ENCODE results near the gene RNF112. TPM values are rescaled to one million over a fixed set of nuclear protein-coding genes. Genes with fewer than 3 reads are reported as not detected.
A peak's percentile ranks its signal among the peaks of the same experiment; 100 is the strongest.

Gene RNF112
- total RNA-seq, 1 donor from 2014 or later, result 0.26 TPM

- no peaks in the 10 kb centered on the region for H3K36me3 ChIP-seq (ENCODE audit: control insufficient read depth, insufficient read depth, low read length)
- peak; percentile 60 for DNase-seq (ENCODE audit: low read depth)
- TF ChIP-seq, protein P1, sequence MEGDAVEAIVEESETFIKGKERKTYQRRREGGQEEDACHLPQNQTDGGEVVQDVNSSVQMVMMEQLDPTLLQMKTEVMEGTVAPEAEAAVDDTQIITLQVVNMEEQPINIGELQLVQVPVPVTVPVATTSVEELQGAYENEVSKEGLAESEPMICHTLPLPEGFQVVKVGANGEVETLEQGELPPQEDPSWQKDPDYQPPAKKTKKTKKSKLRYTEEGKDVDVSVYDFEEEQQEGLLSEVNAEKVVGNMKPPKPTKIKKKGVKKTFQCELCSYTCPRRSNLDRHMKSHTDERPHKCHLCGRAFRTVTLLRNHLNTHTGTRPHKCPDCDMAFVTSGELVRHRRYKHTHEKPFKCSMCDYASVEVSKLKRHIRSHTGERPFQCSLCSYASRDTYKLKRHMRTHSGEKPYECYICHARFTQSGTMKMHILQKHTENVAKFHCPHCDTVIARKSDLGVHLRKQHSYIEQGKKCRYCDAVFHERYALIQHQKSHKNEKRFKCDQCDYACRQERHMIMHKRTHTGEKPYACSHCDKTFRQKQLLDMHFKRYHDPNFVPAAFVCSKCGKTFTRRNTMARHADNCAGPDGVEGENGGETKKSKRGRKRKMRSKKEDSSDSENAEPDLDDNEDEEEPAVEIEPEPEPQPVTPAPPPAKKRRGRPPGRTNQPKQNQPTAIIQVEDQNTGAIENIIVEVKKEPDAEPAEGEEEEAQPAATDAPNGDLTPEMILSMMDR (IDR thresholded peaks at IDR 0.05; ENCODE audit: insufficient read depth, low read length, severe bottlenecking), result peak; percentile 80
- H3K4me3 ChIP-seq (ENCODE audit: low read depth, low read length), result no peak overlapping the region
- FAIRE-seq, result peak; percentile 7
- no peaks in the 10 kb centered on the region for H3K27me3 ChIP-seq (ENCODE audit: control insufficient read depth, insufficient read depth, low read length)
These were observed 36.1 kb downstream of the RNF112 start for GRCh38 chr17:19447085-19447583.

DNA sequence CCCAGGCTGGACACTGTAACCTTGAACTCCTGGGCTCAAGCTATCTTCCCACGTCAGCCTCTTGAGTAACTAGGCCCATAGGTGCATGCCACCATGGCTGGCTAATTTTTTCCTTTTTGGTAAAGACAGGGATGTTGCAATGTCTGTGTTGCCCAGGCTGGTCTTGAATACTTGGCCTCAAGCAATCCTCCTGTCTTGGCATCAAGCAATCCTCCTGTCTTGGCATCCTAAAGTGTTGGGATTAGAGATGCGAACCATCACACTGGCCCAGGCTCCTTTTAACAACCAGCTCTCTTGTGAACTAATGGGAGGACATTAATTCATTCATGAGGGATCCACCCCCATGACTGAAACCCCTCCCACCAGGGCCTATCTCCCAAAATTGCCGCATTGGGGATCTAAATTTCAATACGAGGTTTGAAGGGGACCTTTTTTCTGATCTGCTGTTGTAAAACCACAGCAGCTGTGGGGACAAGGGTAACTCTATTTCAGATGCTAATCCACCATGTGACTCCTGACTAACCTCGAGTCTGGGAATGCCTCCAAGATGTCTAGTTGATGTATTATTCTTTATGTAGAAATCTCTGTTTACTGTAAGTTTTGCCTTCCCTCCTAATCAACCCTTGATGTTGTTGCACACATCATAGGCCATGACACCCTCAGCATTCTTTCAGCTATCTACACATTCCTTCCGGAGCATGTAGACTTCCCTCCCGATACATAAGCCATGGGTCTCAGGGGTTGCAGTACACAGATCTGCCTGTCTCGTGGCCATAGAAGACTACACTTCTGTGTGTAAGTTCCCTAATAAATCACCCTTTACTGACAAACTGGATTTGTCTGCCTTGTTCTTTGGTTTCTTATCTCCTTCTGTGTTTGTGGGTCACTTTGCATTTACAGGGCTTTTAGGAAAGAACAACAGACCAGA, 37.6 kb downstream of the RNF112 start:
- TF ChIP-seq, protein P1 (IDR thresholded peaks at IDR 0.05; ENCODE audit: insufficient read depth, low read length, severe bottlenecking), result no peak
- FAIRE-seq, result peak; percentile 93
- no peaks in the 10 kb centered on the region for H3K27me3 ChIP-seq (ENCODE audit: control insufficient read depth, insufficient read depth, low read length)

DNA sequence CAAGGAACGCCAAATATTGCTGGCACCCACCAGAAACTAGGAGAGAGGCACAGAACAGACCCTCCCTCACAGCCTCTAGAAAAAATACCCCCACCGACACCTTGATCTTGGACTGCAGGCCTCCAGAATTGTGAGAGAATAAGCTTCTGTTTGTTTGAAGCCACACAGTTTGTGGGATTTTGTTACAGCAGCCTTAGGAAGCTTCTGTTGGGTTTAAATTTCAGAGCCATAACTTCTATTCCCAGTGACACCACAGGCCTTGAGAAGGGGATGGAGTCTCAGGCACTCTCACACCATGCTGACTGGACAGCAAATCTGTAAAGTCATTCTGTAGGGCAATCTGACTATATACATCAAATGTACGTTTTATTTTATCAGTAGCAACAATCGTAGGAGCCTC, 38.6 kb downstream of the RNF112 start:
- no peak for DNase-seq (ENCODE audit: low read depth)
- TF ChIP-seq, protein P1 (IDR thresholded peaks at IDR 0.05; ENCODE audit: insufficient read depth, low read length, severe bottlenecking), result no peak
- Histone ChIP-seq H3K27me3 (ENCODE audit: control insufficient read depth, insufficient read depth, low read length) (no peaks in the 10 kb centered on the region), H3K4me3 (ENCODE audit: low read depth, low read length) (no peak overlapping the region), H3K36me3 (ENCODE audit: control insufficient read depth, insufficient read depth, low read length) (no peaks in the 10 kb centered on the region)
- no peak for FAIRE-seq

More for the DNA sequence above, 37.6 kb downstream of the RNF112 start:
- DNase-seq (ENCODE audit: low read depth), result peak; percentile 77
- H3K36me3 ChIP-seq (ENCODE audit: control insufficient read depth, insufficient read depth, low read length), result no peaks in the 10 kb centered on the region
- H3K4me3 ChIP-seq (ENCODE audit: low read depth, low read length), result no peak overlapping the region

DNA sequence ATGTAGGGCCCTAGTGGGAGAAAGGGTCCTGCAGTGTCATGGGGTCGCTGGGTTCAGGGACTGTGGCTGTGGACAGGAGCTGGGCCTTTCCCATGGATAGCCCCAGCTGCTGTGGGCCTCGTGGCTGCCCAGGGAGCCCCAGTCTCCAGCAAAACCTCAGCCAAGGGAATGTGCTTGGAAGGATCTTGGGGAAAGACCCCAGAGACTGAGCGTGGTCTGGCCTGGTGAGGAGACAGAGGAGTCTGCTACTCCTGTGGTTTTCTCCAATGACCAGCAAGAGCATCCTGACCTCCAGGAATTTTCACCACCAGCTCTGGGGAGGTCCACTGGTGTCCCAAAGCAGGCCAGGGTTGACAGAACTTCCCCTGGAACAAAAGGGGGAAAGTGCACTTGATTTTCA, 42.3 kb downstream of the RNF112 start:
- TF ChIP-seq, protein P1 (IDR thresholded peaks at IDR 0.05; ENCODE audit: insufficient read depth, low read length, severe bottlenecking), result no peak
- H3K4me3 ChIP-seq (ENCODE audit: low read depth, low read length), result no peak overlapping the region
- FAIRE-seq (no peak), DNase-seq (ENCODE audit: low read depth) (no peak)
- no peaks in the 10 kb centered on the region for H3K36me3 ChIP-seq (ENCODE audit: control insufficient read depth, insufficient read depth, low read length)
- H3K27me3 ChIP-seq (ENCODE audit: control insufficient read depth, insufficient read depth, low read length), result no peaks in the 10 kb centered on the region

DNA sequence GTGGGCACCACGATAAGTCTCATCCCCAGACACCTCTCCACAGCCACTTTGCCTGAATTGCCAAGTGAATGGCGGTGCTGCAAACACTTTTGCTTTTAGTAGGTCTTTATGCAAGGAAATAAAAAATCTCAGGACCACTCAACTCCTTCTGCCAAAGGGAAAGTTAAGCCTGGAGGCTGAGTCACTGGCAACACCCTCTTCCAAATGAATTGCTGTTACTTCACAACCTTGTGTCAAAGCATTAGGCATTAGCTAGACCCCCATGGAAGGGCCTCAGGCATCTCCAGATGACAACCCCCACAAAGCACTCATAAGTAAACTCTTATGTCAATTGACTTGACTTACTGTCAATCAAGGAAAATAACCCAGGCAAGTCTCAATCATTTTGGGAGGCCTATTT, 43.0 kb downstream of the RNF112 start:
- TF ChIP-seq, protein P1 (IDR thresholded peaks at IDR 0.05; ENCODE audit: insufficient read depth, low read length, severe bottlenecking), result no peak
- Histone ChIP-seq H3K27me3 (ENCODE audit: control insufficient read depth, insufficient read depth, low read length) (no peaks in the 10 kb centered on the region), H3K36me3 (ENCODE audit: control insufficient read depth, insufficient read depth, low read length) (no peaks in the 10 kb centered on the region), H3K4me3 (ENCODE audit: low read depth, low read length) (no peak overlapping the region)
- FAIRE-seq (no peak), DNase-seq (ENCODE audit: low read depth) (no peak)

Measured in bronchial epithelial cell (primary cell).